CD14-positive monocyte (primary cell): ENCODE data around the gene EPB41L4B. TPM values are rescaled to one million over a fixed set of nuclear protein-coding genes. Genes with fewer than 3 reads are reported as not detected.
"Not testable (repeated sequence)": the region's sequence is repeated elsewhere in the genome, so short reads cannot be mapped to it uniquely, and the experiment has no call there.

ENCODE experiments used
- DNase-seq, 3 donors: peaks; one replicate each; pipeline ENCODE4 v3.0.0-alpha.2; 2011 to 2022
- H2AFZ ChIP-seq: 2 replicates; pipeline ENCODE4 v1.6.0; 2012; ENCODE audit warnings: mild to moderate bottlenecking, low read depth, low read length, inconsistent platforms; ENCODE audit not compliant: insufficient read depth, poor library complexity, severe bottlenecking
- H3K27ac ChIP-seq, 2 donors: 1 replicate in 1 of 2; 2 replicates in 1 of 2; pipeline ENCODE4 v1.5.1; 2012 to 2013; ENCODE audit warnings: low read length in 2 of 2, control low read depth in 1 of 2, inconsistent platforms in 1 of 2, low read depth in 1 of 2, mild to moderate bottlenecking in 1 of 2
- H3K27me3 ChIP-seq, 2 donors: one replicate each; pipeline versions ENCODE4 v1.6.0 to v1.6.1; 2011 to 2013; ENCODE audit warnings: low read length in 2 of 2; ENCODE audit not compliant: control insufficient read depth in 2 of 2, insufficient read depth in 2 of 2
- H3K36me3 ChIP-seq, 2 donors: replicated peaks in 1 of 2; 1 replicate in 1 of 2; 2 replicates in 1 of 2; pipeline versions ENCODE4 v1.5.1 to v1.6.1; 2012 to 2013; ENCODE audit warnings: low read length in 2 of 2, control low read depth in 1 of 2, inconsistent platforms in 1 of 2, mild to moderate bottlenecking in 1 of 2; ENCODE audit not compliant: insufficient read depth in 2 of 2, control insufficient read depth in 1 of 2
- H3K4me1 ChIP-seq, 2 donors: 1 replicate in 1 of 2; 2 replicates in 1 of 2; pipeline versions ENCODE4 v1.5.1 to v1.6.1; 2012 to 2013; ENCODE audit warnings: low read length in 2 of 2, control low read depth in 1 of 2, inconsistent platforms in 1 of 2, mild to moderate bottlenecking in 1 of 2, moderate library complexity in 1 of 2; ENCODE audit not compliant: insufficient read depth in 2 of 2, control insufficient read depth in 1 of 2
- H3K4me2 ChIP-seq: replicated peaks from 2 replicates; pipeline ENCODE3; 2012; ENCODE audit warnings: low read length, moderate library complexity, mild to moderate bottlenecking; ENCODE audit not compliant: poor library complexity, severe bottlenecking; ENCODE audit errors: extremely low read depth
- H3K4me3 ChIP-seq, 3 experiments: fragments of 200-600 bp in 1 of 3; sonication (generic) in 1 of 3; replicated peaks in 1 of 3; 1 replicate in 2 of 3; 2 replicates in 1 of 3; pipeline ENCODE4 v1.5.1; 2011 to 2013; ENCODE audit warnings: low read length in 3 of 3, mild to moderate bottlenecking in 3 of 3, control low read depth in 2 of 3, low read depth in 2 of 3, inconsistent platforms in 1 of 3, moderate library complexity in 1 of 3
- H3K79me2 ChIP-seq: 2 replicates; pipeline ENCODE4 v1.6.0; 2012; ENCODE audit warnings: mild to moderate bottlenecking, control low read depth, inconsistent platforms, low read length, moderate library complexity; ENCODE audit not compliant: insufficient read depth
- H3K9ac ChIP-seq: 2 replicates; pipeline ENCODE4 v1.6.0; 2017; ENCODE audit warnings: low read length, mild to moderate bottlenecking; ENCODE audit not compliant: insufficient read depth, poor library complexity, severe bottlenecking
- H3K9me3 ChIP-seq, 2 donors: replicated peaks in 1 of 2; 1 replicate in 1 of 2; 2 replicates in 1 of 2; pipeline versions ENCODE4 v1.5.1 to v1.6.1; 2012 to 2013; ENCODE audit warnings: low read length in 2 of 2, control low read depth in 1 of 2; ENCODE audit not compliant: control insufficient read depth in 1 of 2, insufficient read depth in 1 of 2
- H4K20me1 ChIP-seq: 2 replicates; pipeline ENCODE4 v1.6.0; 2012; ENCODE audit warnings: mild to moderate bottlenecking, low read length, control low read depth, moderate library complexity; ENCODE audit not compliant: insufficient read depth
- H3K27ac Mint-ChIP-seq, 7 donors: one replicate each; pipeline ENCODE4 v1.8.0; 2020; ENCODE audit warnings: mild to moderate bottlenecking in 7 of 7, mixed read lengths in 7 of 7, moderate library complexity in 6 of 7, inconsistent platforms in 2 of 7
- H3K27me3 Mint-ChIP-seq, 3 donors: one replicate each; pipeline ENCODE4 v1.8.0; 2021 to 2022; ENCODE audit warnings: low read depth in 3 of 3, mild to moderate bottlenecking in 3 of 3, mixed read lengths in 3 of 3, moderate library complexity in 3 of 3, inconsistent platforms in 1 of 3
- H3K36me3 Mint-ChIP-seq, 2 donors: one replicate each; pipeline ENCODE4 v1.8.0; 2020; ENCODE audit warnings: mixed read lengths in 2 of 2, inconsistent platforms in 1 of 2, mild to moderate bottlenecking in 1 of 2
- H3K4me1 Mint-ChIP-seq: one replicate; pipeline ENCODE4 v1.8.0; 2020; ENCODE audit warnings: mild to moderate bottlenecking, mixed read lengths
- H3K4me3 Mint-ChIP-seq, 2 donors: one replicate each; pipeline ENCODE4 v1.8.0; 2020; ENCODE audit warnings: mild to moderate bottlenecking in 2 of 2, mixed read lengths in 2 of 2, moderate library complexity in 1 of 2
- H3K9me3 Mint-ChIP-seq, 7 donors: one replicate each; pipeline ENCODE4 v1.8.0; 2020 to 2022; ENCODE audit warnings: mixed read lengths in 7 of 7, mild to moderate bottlenecking in 6 of 7, moderate library complexity in 6 of 7, inconsistent platforms in 2 of 7
- CTCF ChIP-seq: fragments of 200-600 bp; IDR thresholded peaks from one replicate; pipeline ENCODE4 v1.8.0; 2022; ENCODE audit warnings: antibody characterized with exemption, mild to moderate bottlenecking
- WGBS: methylation state at CpG from one replicate; pipeline ENCODE4 v1.1.5; 2013; ENCODE audit warnings: missing lambda C conversion rate; ENCODE audit not compliant: insufficient coverage; 5-methylcytosine and 5-hydroxymethylcytosine counted together
- intact Hi-C, 2 donors: fragments of 100-400 bp; cut with micrococcal nuclease; formaldehyde crosslinking; loops; one replicate each; pipeline versions ENCODE4 v1.15.0 to v1.15.1; 2023
- polyA plus RNA-seq, 3 donors: library from polyadenylated mRNA; depleted of rRNA in 1 of 3; unstranded in 2 of 3; stranded (reverse) in 1 of 3; fragments of 300-500 nt in 2 of 3; fragments of >200 nt in 1 of 3; fragmentation: Illumina TruSeq in 2 of 3; gene quantifications; 1 replicate in 2 of 3; 2 replicates in 1 of 3; pipeline ENCODE4 v1.2.3, GENCODE V29; 2012 to 2021

Gene EPB41L4B
- polyA plus RNA-seq, 3 donors, result not detected

DNA sequence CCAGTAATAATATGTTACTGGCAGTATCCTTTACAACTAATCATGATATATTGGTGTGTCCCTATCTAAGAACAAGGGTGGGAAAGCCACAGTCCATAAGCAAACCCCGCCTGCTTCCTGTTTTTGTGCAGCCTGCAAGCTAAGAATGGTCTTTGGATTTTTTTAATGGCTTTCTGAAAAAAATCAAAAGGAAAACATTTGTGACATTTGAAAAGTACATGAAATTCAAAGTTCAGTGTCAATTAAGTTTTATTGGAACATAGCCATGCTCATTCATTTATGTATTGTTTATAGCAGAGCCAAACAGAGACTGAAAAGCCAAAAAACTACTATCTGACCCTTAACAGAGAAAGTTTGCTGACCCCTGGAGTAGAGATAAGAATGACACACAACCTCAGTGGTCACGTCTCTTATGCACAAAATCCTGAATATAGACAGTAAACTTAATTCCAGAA, 188.3 kb downstream of the EPB41L4B start:
- H3K4me2 ChIP-seq, result no peak overlapping the region
- no peaks in the 10 kb centered on the region for H3K36me3 Mint-ChIP-seq

GRCh38 chr9:109129470-109130197, 191.2 kb downstream of the EPB41L4B start:
- Histone ChIP-seq H3K4me2 (no peak overlapping the region), H3K9me3 (no peaks in the 10 kb centered on the region), H3K27ac (no peak overlapping the region), H3K4me3 (no peak overlapping the region), H3K36me3 (no peaks in the 10 kb centered on the region), H2AFZ (no peak overlapping the region), H3K27me3 (no peaks in the 10 kb centered on the region), H3K4me1 (no peaks in the 10 kb centered on the region), H3K9ac (no peak overlapping the region), H3K79me2 (no peaks in the 10 kb centered on the region), H4K20me1 (no peaks in the 10 kb centered on the region)
- H3K27ac Mint-ChIP-seq, result no peak overlapping the region
- no CpG with 5 or more reads among the region's 6 CpGs for WGBS
- intact Hi-C loops, result loop anchor here in 1 of 2 donors (10.0 kb wide), 1 partner anchor 195 kb away; the partner anchor contains the start of genes ABITRAM and ELP1
- no peaks in the 10 kb centered on the region for H3K4me1 Mint-ChIP-seq
- H3K9me3 Mint-ChIP-seq, result no peaks in the 10 kb centered on the region
- no peaks in the 10 kb centered on the region for H3K27me3 Mint-ChIP-seq
- H3K36me3 Mint-ChIP-seq, result no peaks in the 10 kb centered on the region
- TF ChIP-seq CTCF, result no peak
- no peak for DNase-seq
- no peak overlapping the region for H3K4me3 Mint-ChIP-seq

More for the DNA sequence above, 188.3 kb downstream of the EPB41L4B start:
- Histone ChIP-seq H2AFZ (no peak overlapping the region), H3K4me3 (no peak overlapping the region), H3K36me3 (no peaks in the 10 kb centered on the region), H3K79me2 (no peaks in the 10 kb centered on the region), H4K20me1 (no peaks in the 10 kb centered on the region), H3K27me3 (no peaks in the 10 kb centered on the region), H3K9me3 (no peaks in the 10 kb centered on the region), H3K4me1 (no peaks in the 10 kb centered on the region), H3K27ac (no peak overlapping the region), H3K9ac (no peak overlapping the region)
- peaks cover 0 to 3% (median 0%) of the 10 kb centered on the region in 3 donors for H3K27me3 Mint-ChIP-seq
- H3K4me1 Mint-ChIP-seq, result no peaks in the 10 kb centered on the region
- intact Hi-C loops, result no loop called here
- no peak for TF ChIP-seq CTCF
- H3K9me3 Mint-ChIP-seq, result no peaks in the 10 kb centered on the region
- H3K4me3 Mint-ChIP-seq, result no peak overlapping the region
- DNase-seq, result no peak
- no peak overlapping the region for H3K27ac Mint-ChIP-seq
- 40% methylated on average over 1 of the region's 2 CpGs for whole genome bisulfite sequencing

DNA sequence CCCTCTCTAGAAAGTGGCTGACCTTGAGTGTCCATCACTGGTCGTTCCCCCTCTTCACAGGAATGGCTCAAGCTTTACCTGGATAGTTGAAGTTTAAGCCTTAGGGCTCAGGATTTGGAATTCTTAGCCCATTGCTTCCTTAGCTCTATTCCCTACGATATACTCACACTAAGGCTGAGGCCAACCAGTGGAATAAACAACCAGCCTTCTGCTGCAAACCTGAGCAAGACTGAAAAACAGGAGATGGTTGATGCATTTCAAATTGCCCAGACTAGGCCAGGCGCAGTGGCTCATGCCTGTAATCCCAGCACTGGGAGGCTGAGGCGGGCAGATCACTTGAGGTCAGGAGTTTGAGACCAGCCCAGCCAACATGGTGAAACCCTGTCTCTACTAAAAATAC, 194.2 kb downstream of the EPB41L4B start:
- WGBS, result 93% methylated on average over 3 of the region's 4 CpGs
- intact Hi-C loops, result loop anchor here in 1 of 2 donors (10.0 kb wide), 1 partner anchor 192 kb away; the partner anchor contains the start of genes ABITRAM and ELP1
- not testable (repeated sequence) for H3K27me3 ChIP-seq

More for the DNA sequence above, 194.2 kb downstream of the EPB41L4B start:
- H3K4me1 Mint-ChIP-seq, result peaks cover 19% of the 10 kb centered on the region
- H3K9me3 Mint-ChIP-seq, H3K9ac ChIP-seq, H3K4me3 Mint-ChIP-seq, H3K4me2 ChIP-seq, H3K27ac ChIP-seq, H3K36me3 ChIP-seq, H3K9me3 ChIP-seq, H3K27ac Mint-ChIP-seq, H4K20me1 ChIP-seq, H2AFZ ChIP-seq, H3K27me3 Mint-ChIP-seq, H3K79me2 ChIP-seq, H3K36me3 Mint-ChIP-seq, DNase-seq, H3K4me3 ChIP-seq: not testable (repeated sequence)
- peaks cover 17% of the 10 kb centered on the region in 2 donors for H3K4me1 ChIP-seq
